GM12892 (cell line): Measurements from ENCODE around the gene TMIGD1.
"Not testable (repeated sequence)": the region's sequence is repeated elsewhere in the genome, so short reads cannot be mapped to it uniquely, and the experiment has no call there.

Experiments used
- DNase-seq: peaks from one replicate; pipeline ENCODE4 v3.0.0; 2011; ENCODE audit not compliant: insufficient read length
- FAIRE-seq: peaks from 2 replicates; lab custom pipeline; 2011; peaks lifted over from hg19 to GRCh38; lab: Jason Lieb, UNC
- POLR2A ChIP-seq: IDR thresholded peaks from 2 replicates; pipeline ENCODE4 v1.6.1; 2011; ENCODE audit warnings: low read depth, low read length, control low read depth
- POLR2AphosphoS5 ChIP-seq: IDR thresholded peaks from 2 replicates; pipeline ENCODE4 v1.6.1; 2011; ENCODE audit warnings: low read depth, low read length, control low read depth
- TAF1 ChIP-seq: IDR thresholded peaks from 2 replicates; pipeline ENCODE4 v1.6.1; 2011; ENCODE audit warnings: low read depth, mild to moderate bottlenecking, control low read depth, low read length, borderline replicate concordance

Gene TMIGD1

DNA sequence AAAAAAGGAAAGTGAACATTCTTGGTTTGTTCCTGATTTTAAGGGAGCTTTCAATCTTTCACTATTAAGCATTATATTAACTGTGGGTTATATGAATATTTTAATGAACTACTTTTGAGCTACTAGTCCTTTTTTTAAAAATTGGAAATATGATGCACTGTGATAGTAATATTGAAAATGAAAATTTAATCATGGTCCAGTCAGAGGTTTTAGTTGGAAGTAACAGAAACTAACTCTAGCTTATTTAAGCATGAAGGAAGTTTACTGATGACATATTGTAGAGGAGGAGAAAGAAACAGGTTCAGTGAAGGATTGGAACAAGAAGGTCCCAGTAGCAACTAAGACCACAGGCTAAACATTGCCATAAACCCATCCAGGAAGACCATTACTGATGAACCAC lies 20.8 kb upstream of the TMIGD1 start:
- FAIRE-seq (no peak), DNase-seq (no peak)
- no peak for TF ChIP-seq TAF1
- no peak for TF ChIP-seq POLR2A
- no peak for TF ChIP-seq POLR2AphosphoS5

DNA sequence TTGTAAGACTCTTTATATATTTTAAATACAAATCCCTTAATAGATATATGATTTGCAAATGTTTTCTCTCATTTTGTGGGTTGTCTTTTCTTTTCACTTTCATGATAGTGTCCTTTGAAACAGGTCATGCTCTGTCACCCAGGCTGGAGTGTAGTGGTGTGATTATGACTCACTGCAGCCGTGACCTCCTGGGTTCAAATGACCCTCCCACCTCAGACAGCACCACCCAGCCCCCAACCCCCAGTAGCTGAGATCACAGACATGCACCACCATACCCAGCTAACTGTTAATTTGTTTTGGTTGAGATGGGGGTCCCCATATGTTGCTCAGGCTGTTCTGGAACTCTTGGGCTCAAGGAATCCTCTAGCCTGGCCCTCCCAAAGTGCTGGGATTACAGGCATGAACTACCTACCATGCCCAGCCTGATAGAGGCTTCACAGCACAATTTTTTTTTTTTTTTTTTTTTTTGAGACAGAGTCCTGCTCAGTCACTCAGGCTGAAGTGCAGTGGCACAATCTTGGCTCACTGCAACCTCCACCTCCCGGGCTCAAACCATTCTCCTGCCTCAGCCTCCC lies 18.5 kb upstream of the TMIGD1 start:
- TF ChIP-seq TAF1 (no peak), POLR2A (no peak), POLR2AphosphoS5 (no peak)
- peak; percentile 69 for FAIRE-seq
- DNase-seq: no peak

- no peak for TF ChIP-seq POLR2AphosphoS5
- TF ChIP-seq TAF1: no peak
- TF ChIP-seq POLR2A: no peak
- DNase-seq (no peak), FAIRE-seq (no peak)
Observed at GRCh38 chr17:30351735-30352134, 17.9 kb upstream of the TMIGD1 start.

- DNase-seq, FAIRE-seq: not testable (repeated sequence)
Observed at GRCh38 chr17:30351263-30351662, 17.4 kb upstream of the TMIGD1 start.

DNA sequence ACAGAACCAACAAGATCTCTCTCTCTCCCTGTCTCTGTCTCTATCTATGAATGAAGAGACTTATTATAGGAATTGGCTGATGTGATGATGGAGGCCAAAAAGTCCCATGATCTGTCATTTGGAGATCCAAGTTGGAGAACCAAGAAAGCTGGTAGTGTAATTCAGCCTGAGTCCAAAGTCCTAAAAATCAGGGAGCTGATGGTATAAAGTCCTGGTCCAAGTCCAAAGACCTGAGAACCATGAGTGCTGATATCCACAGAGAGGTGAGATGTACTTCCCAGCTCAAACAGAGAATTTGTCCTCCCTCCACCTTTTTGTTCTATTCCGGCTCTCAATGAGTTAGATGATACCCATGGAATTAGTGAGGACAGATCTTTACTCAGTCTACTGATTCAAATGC lies 15.4 kb upstream of the TMIGD1 start:
- no peak for DNase-seq
- TF ChIP-seq TAF1 (no peak), POLR2AphosphoS5 (no peak), POLR2A (no peak)
- FAIRE-seq: no peak

DNA sequence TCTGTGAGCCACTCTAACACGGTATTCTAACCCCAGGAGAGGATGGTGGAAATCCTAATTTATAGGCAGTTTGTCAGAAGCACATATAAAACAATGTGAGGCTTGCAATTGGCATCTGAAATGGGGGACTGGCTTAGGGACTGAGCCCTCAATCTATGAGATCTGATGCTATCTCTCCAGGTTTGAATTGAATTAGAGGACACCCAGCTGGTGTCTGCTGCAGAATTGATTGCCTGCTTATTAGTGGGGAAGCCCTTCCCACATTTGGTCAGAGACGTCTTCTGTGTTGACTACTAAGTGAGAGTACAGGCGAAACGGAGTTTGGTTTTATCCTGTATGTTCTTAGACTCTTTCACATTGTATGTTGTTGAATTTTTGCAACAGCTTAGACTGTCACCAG lies 13.6 kb upstream of the TMIGD1 start:
- DNase-seq (no peak), FAIRE-seq (no peak)
- TF ChIP-seq POLR2A (no peak), POLR2AphosphoS5 (no peak), TAF1 (no peak)

DNA sequence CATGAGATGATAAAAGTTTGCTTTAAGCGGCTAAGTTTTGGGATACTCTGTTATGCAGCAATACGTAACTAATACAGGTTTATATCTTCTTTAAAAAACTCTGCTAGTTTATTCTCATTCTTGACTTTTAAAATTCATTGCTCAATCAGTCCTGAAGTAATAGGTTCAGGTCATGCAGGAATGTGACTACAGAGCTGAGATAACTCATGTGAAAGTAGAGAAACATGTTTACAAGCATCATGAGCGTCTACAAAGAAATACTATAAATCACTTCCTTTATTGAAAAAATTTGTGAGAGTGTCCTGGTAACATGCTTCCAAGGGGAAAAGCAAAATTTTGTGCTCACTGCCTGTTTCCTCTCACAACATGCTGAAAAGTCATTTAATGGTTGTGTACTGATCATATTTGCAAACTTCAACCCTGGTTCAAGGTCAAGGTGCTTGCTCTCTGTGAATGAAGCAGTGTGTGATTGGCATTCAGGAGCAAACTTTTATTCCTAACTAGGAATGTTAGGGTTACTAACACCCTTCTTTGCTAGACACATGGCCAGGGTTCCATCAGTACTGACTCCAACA lies 12.5 kb upstream of the TMIGD1 start:
- no peak for FAIRE-seq
- TF ChIP-seq POLR2A (no peak), POLR2AphosphoS5 (no peak), TAF1 (no peak)
- DNase-seq: no peak

DNA sequence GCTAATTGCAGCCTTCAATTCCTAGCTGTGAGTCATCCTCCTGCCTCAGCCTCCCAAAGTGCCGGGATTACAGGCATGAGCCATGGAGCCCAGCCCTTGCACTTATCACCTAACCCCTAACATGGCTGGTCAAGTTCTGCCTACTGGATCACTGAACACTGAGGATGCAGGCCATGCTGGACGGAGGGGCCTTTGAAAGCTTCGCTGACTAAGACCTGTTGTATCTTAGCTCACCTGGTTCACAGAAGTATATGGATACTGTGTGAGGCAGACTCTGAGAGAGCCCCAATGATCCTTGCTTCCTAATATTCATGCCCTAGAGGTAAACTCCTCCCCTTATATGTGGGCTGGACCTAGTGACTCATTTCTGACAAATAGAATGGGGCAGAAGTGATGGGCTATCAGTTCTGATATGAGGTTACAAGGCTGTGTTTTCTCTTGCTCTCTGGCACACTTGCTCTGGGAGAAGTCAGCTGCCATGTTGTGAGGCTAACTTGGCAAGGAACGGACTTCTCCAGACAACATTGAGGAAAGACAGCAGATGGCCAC lies 11.7 kb upstream of the TMIGD1 start:
- FAIRE-seq (peak; percentile 40), DNase-seq (no peak)
- TF ChIP-seq POLR2A: no peak
- no peak for TF ChIP-seq POLR2AphosphoS5
- TF ChIP-seq TAF1: no peak

DNA sequence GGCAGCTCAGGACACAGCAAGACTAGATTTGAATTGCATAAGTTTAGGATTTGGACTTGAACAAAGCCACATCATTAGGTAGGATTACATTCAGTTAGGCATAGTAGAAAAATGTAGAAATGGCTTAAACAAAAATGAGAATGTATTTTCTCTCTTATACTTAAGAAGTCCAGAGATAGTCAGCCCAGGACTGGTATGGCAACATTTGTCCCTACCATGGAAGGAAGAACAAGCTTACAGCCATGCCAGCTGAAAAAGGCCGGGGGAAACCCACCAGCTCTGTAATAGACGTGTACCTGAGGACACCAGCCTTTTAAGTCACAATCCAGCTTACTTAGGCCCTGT lies 11.2 kb upstream of the TMIGD1 start:
- FAIRE-seq: no peak
- no peak for TF ChIP-seq POLR2AphosphoS5
- TF ChIP-seq TAF1: no peak
- no peak for TF ChIP-seq POLR2A

GRCh38 chr17:30344283-30345088 lies 10.6 kb upstream of the TMIGD1 start:
- FAIRE-seq: no peak
- no peak for DNase-seq
- TF ChIP-seq POLR2AphosphoS5 (no peak), TAF1 (no peak), POLR2A (no peak)

More for the DNA sequence above, 11.2 kb upstream of the TMIGD1 start:
- DNase-seq: no peak

DNA sequence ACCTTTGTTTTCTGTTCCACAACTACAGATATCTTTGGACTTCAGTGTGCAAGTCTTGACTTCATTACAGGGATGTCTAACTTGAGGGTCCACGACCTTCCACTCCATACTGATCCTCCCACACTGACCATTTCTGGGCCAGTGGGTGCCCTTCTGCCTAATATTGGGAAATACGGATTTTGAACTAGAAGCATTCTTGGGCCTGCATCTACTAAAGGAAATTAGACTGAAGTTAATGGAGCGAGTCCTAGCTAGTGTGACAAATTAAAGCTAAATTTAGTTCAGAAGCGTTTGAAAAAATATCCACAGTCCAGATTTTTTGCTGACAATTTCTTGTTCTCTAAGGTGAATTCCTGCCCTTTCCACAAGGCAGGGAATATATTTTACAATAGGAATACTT lies 9.9 kb upstream of the TMIGD1 start:
- DNase-seq (no peak), FAIRE-seq (no peak)
- no peak for TF ChIP-seq POLR2AphosphoS5
- no peak for TF ChIP-seq POLR2A

GRCh38 chr17:30343244-30343643 lies 9.4 kb upstream of the TMIGD1 start:
- DNase-seq, FAIRE-seq: not testable (repeated sequence)
